ENCODE results near the gene CORO2B.
A peak's percentile ranks its signal among the peaks of the same experiment; 100 is the strongest.

Gene CORO2B

GRCh38 chr15:68554721-68555678 is 23.8 kb upstream of the CORO2B start:
- DNase-seq = no peak

GRCh38 chr15:68555679-68556037 is 23.1 kb upstream of the CORO2B start:
- DNase-seq = no peak

- no peak for DNase-seq
These were observed 22.4 kb upstream of the CORO2B start for GRCh38 chr15:68556139-68556990.

GRCh38 chr15:68557469-68558317 is 21.1 kb upstream of the CORO2B start:
- DNase-seq = no peak

- no peak for DNase-seq
These were observed 20.2 kb upstream of the CORO2B start for GRCh38 chr15:68558318-68559305.

GRCh38 chr15:68559345-68560310 is 19.2 kb upstream of the CORO2B start:
- peak; percentile 40 to 68 (median 56) for DNase-seq

- no peak for DNase-seq
These were observed 18.2 kb upstream of the CORO2B start for GRCh38 chr15:68560501-68561113.

GRCh38 chr15:68561171-68561900 is 17.5 kb upstream of the CORO2B start:
- DNase-seq = no peak

- DNase-seq = no peak
These were observed 16.9 kb upstream of the CORO2B start for GRCh38 chr15:68561901-68562300.

GRCh38 chr15:68564173-68564572 is 14.6 kb upstream of the CORO2B start:
- DNase-seq = no peak

GRCh38 chr15:68565234-68565633 is 13.6 kb upstream of the CORO2B start:
- no peak for DNase-seq

- no peak for DNase-seq
These were observed 13.1 kb upstream of the CORO2B start for GRCh38 chr15:68565726-68566125.

GRCh38 chr15:68566377-68566954 is 12.3 kb upstream of the CORO2B start:
- no peak for DNase-seq

GRCh38 chr15:68567345-68567744 is 11.4 kb upstream of the CORO2B start:
- DNase-seq = no peak

GRCh38 chr15:68570974-68571373 is 7.8 kb upstream of the CORO2B start:
- no peak for DNase-seq

GRCh38 chr15:68571582-68571981 is 7.2 kb upstream of the CORO2B start:
- no peak for DNase-seq

- no peak for DNase-seq
These were observed 6.5 kb upstream of the CORO2B start for GRCh38 chr15:68572309-68572708.

- no peak for DNase-seq
These were observed 5.9 kb upstream of the CORO2B start for GRCh38 chr15:68572921-68573320.

- no peak for DNase-seq
These were observed 4.7 kb upstream of the CORO2B start for GRCh38 chr15:68574046-68574445.

Measured in activated naive CD4-positive, alpha-beta T cell (primary cell).